Esophagus muscularis mucosa (tissue), 4 donors: Measurements from ENCODE around the gene ADIRF.

Source experiments
- CTCF ChIP-seq, 3 experiments: fragments of 200-600 bp in 2 of 3; fragments of 450-650 bp in 1 of 3; sonication (generic) in 2 of 3; IDR thresholded peaks; one replicate each; pipeline ENCODE4 v1.5.1; 2017 to 2019; ENCODE audit warnings: antibody characterized with exemption in 3 of 3, mild to moderate bottlenecking in 2 of 3, moderate library complexity in 1 of 3
- EP300 ChIP-seq: sonication (generic); formaldehyde crosslinking; IDR thresholded peaks from one replicate; pipeline ENCODE4 v1.6.1; 2017; ENCODE audit warnings: antibody characterized with exemption
- POLR2A ChIP-seq: fragments of 450-650 bp; IDR thresholded peaks from one replicate; pipeline ENCODE4 v1.6.1; 2017; ENCODE audit warnings: antibody characterized with exemption, moderate library complexity, mild to moderate bottlenecking, low read depth
- POLR2AphosphoS5 ChIP-seq, 2 donors: sonication (generic); formaldehyde crosslinking; IDR thresholded peaks; one replicate each; pipeline ENCODE4 v1.6.1; 2017; ENCODE audit warnings: antibody characterized with exemption in 2 of 2

GRCh38 chr10:86929468-86930380, 38.6 kb upstream of the ADIRF start:
- TF ChIP-seq CTCF (IDR thresholded peaks at IDR 0.05) (no peak), POLR2AphosphoS5 (IDR thresholded peaks at IDR 0.05) (peak in 1 of 2 donors; percentile 7), POLR2A (no peak), EP300 (no peak)
